ENCODE data around the gene SEC14L5. TPM values are rescaled to one million over a fixed set of nuclear protein-coding genes. Genes with fewer than 3 reads are reported as not detected.

Gene SEC14L5
- total and polyA plus RNA-seq, 2 experiments from 2014 or later, result 1.0 to 3.5 TPM

DNA sequence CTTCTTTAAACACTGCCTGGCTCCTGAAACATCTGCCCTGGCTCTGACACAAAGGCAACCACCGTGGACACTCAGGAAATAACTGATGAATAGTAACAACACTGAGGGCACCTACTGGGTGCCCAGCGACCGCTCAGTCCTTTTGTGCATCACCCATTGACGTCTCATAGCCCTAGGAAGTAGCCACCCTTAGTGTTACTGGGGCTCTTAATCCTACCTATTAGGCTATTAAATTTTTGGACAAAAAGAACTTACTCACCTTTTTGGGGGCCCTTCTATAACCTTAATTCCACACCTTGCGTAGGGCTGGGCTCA lies 32.9 kb upstream of the SEC14L5 start:
- Histone ChIP-seq H4K20me1 (ENCODE audit: insufficient read depth, poor library complexity, severe bottlenecking) (no peaks in the 10 kb centered on the region), H2AFZ (no peak overlapping the region), H3K4me2 (peak overlapping the region; percentile 49), H3K9me2 (replicated peaks; ENCODE audit: insufficient read depth) (no peaks in the 10 kb centered on the region), H3K4me3 (no peak overlapping the region), H3K36me3 (replicated peaks; ENCODE audit: insufficient read depth, low read depth) (peaks cover 3% of the 10 kb centered on the region), H3K27ac (peak overlapping the region; percentile 83), H3K27me3 (no peaks in the 10 kb centered on the region), H3K4me1 (ENCODE audit: insufficient read depth) (peaks cover 27% of the 10 kb centered on the region), H3K9me3 (ENCODE audit: low read depth) (peaks cover 7% of the 10 kb centered on the region), H3K79me2 (peaks cover 60% of the 10 kb centered on the region)
- TF ChIP-seq EZH2 (IDR thresholded peaks at IDR 0.05; ENCODE audit: borderline replicate concordance), result no peak
- DNase-seq (ENCODE audit: low spot score), result no peak
- WGBS (ENCODE audit: low lambda C conversion rate, missing lambda C conversion rate), result 74% methylated on average over 5 of the region's 5 CpGs

DNA sequence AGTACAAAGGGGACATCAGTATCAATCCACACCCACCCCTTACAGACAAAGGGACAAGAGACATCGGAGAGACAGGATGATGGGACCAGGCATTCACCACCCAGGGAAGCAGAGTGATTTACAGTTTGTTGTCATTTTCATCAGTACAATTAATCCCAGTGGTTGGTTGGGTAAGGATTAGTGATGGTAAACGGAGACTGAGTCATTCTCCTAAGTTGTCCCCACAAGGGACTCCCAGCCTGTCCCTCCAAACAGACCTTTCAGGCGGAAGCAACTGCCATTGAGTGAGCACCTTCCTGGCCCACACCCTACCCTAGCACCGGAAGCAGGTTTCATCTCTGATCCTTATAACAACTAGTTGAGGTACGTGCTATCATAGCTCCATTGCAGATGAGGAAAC lies 32.3 kb upstream of the SEC14L5 start:
- H3K4me2 ChIP-seq, result peak overlapping the region; percentile 49
- no peak for DNase-seq (ENCODE audit: low spot score)
- TF ChIP-seq EZH2 (IDR thresholded peaks at IDR 0.05; ENCODE audit: borderline replicate concordance) (no peak), EZH2phosphoT487 (IDR thresholded peaks at IDR 0.05; ENCODE audit: low read depth, severe bottlenecking, unreplicated experiment) (no peak)
- TF ChIP-seq, protein P1, sequence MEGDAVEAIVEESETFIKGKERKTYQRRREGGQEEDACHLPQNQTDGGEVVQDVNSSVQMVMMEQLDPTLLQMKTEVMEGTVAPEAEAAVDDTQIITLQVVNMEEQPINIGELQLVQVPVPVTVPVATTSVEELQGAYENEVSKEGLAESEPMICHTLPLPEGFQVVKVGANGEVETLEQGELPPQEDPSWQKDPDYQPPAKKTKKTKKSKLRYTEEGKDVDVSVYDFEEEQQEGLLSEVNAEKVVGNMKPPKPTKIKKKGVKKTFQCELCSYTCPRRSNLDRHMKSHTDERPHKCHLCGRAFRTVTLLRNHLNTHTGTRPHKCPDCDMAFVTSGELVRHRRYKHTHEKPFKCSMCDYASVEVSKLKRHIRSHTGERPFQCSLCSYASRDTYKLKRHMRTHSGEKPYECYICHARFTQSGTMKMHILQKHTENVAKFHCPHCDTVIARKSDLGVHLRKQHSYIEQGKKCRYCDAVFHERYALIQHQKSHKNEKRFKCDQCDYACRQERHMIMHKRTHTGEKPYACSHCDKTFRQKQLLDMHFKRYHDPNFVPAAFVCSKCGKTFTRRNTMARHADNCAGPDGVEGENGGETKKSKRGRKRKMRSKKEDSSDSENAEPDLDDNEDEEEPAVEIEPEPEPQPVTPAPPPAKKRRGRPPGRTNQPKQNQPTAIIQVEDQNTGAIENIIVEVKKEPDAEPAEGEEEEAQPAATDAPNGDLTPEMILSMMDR (IDR thresholded peaks at IDR 0.05; ENCODE audit: poor library complexity), result no peak
- H3K79me2 ChIP-seq, result peaks cover 61% of the 10 kb centered on the region
- H2AFZ ChIP-seq, result no peak overlapping the region
- no peaks in the 10 kb centered on the region for H3K27me3 ChIP-seq
- H3K36me3 ChIP-seq (replicated peaks; ENCODE audit: insufficient read depth, low read depth), result peaks cover 3% of the 10 kb centered on the region
- H3K27ac ChIP-seq, result peak overlapping the region; percentile 83
- peaks cover 7% of the 10 kb centered on the region for H3K9me3 ChIP-seq (ENCODE audit: low read depth)
- no peaks in the 10 kb centered on the region for H3K9me2 ChIP-seq (replicated peaks; ENCODE audit: insufficient read depth)
- peaks cover 27% of the 10 kb centered on the region for H3K4me1 ChIP-seq (ENCODE audit: insufficient read depth)
- WGBS (ENCODE audit: low lambda C conversion rate, missing lambda C conversion rate), result 74% methylated on average over 5 of the region's 5 CpGs
- no peak overlapping the region for H3K4me3 ChIP-seq
- no peaks in the 10 kb centered on the region for H4K20me1 ChIP-seq (ENCODE audit: insufficient read depth, poor library complexity, severe bottlenecking)

DNA sequence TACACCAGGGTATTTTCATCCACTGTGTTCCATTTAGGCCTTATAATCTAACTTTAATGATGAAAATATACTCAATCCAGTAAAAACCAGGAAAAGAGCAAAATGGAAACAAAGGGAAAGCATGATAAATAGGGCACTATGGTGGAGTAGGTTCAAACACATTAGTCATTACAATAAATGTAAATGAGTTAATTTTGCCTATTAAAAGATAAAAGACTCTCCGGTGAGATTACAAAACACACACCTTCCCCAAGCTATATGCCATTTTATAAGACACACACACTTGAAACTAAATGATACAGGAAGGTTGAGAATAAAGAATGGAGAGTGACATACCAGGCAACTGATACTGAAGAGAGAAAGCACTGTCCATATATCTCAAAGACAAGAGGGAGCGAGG lies 31.2 kb upstream of the SEC14L5 start:
- DNase-seq (ENCODE audit: low spot score), result no peak

DNA sequence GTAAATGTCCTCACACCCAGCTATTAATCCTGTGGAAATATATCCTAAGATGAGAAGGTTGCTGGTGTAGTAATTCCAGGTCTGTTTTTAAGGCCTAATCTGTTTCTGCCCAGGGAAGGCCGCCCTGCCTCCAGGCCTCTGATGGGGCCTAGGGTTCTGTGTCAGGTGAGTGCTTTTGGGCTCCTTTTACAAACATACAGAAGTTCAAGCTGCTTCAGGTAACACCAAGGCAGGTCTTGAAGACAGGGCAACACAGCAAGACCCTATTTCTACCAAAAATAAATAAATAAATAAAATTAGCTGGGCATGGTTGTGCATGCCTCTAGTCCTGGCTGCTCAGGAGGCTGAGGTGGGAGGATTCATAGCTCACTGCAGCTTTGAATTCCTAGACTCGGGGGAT lies 30.5 kb upstream of the SEC14L5 start:
- Histone ChIP-seq H3K9me2 (replicated peaks; ENCODE audit: insufficient read depth) (no peaks in the 10 kb centered on the region), H3K4me1 (ENCODE audit: insufficient read depth) (peaks cover 27% of the 10 kb centered on the region), H2AFZ (no peak overlapping the region), H4K20me1 (ENCODE audit: insufficient read depth, poor library complexity, severe bottlenecking) (no peaks in the 10 kb centered on the region), H3K9me3 (ENCODE audit: low read depth) (peaks cover 7% of the 10 kb centered on the region), H3K4me3 (no peak overlapping the region), H3K27ac (no peak overlapping the region), H3K79me2 (peaks cover 58% of the 10 kb centered on the region), H3K36me3 (replicated peaks; ENCODE audit: insufficient read depth, low read depth) (peaks cover 3% of the 10 kb centered on the region), H3K27me3 (no peaks in the 10 kb centered on the region), H3K4me2 (no peak overlapping the region)
- no peak for DNase-seq (ENCODE audit: low spot score)
- TF ChIP-seq EZH2phosphoT487 (IDR thresholded peaks at IDR 0.05; ENCODE audit: low read depth, severe bottlenecking, unreplicated experiment) (no peak), EZH2 (IDR thresholded peaks at IDR 0.05; ENCODE audit: borderline replicate concordance) (no peak)
- TF ChIP-seq, protein P1 (IDR thresholded peaks at IDR 0.05; ENCODE audit: poor library complexity), result no peak
- WGBS (ENCODE audit: low lambda C conversion rate, missing lambda C conversion rate), result 66% methylated on average over 2 of the region's 2 CpGs

More for the DNA sequence above, 31.2 kb upstream of the SEC14L5 start:
- H3K9me3 ChIP-seq (ENCODE audit: low read depth), result peaks cover 7% of the 10 kb centered on the region
- peaks cover 27% of the 10 kb centered on the region for H3K4me1 ChIP-seq (ENCODE audit: insufficient read depth)
- no peak overlapping the region for H3K4me3 ChIP-seq
- H4K20me1 ChIP-seq (ENCODE audit: insufficient read depth, poor library complexity, severe bottlenecking), result no peaks in the 10 kb centered on the region
- H2AFZ ChIP-seq, result no peak overlapping the region
- peaks cover 62% of the 10 kb centered on the region for H3K79me2 ChIP-seq
- TF ChIP-seq, protein P1 (IDR thresholded peaks at IDR 0.05; ENCODE audit: poor library complexity), result no peak
- H3K4me2 ChIP-seq, result no peak overlapping the region
- H3K9me2 ChIP-seq (replicated peaks; ENCODE audit: insufficient read depth), result no peaks in the 10 kb centered on the region
- no peak overlapping the region for H3K27ac ChIP-seq
- H3K36me3 ChIP-seq (replicated peaks; ENCODE audit: insufficient read depth, low read depth), result peaks cover 3% of the 10 kb centered on the region
- WGBS (ENCODE audit: low lambda C conversion rate, missing lambda C conversion rate), result 98% methylated on average over 2 of the region's 2 CpGs
- no peaks in the 10 kb centered on the region for H3K27me3 ChIP-seq
